HG03432 (cell line): ENCODE measurements around the gene GRID1.

Source experiments
- ATAC-seq: cut with Tn5 transposase; IDR thresholded peaks from one replicate; pipeline ENCODE4 v1.9.1; 2021; ENCODE audit warnings: mild to moderate bottlenecking, moderate library complexity; ENCODE audit not compliant: unreplicated experiment

Gene GRID1

GRCh38 chr10:85918371-85918770, 448.2 kb downstream of the GRID1 start:
- ATAC-seq: no peak

- no peak for ATAC-seq
Measured at GRCh38 chr10:85917601-85918000, 449.0 kb downstream of the GRID1 start.

- no peak for ATAC-seq
Measured at GRCh38 chr10:85916994-85917573, 449.5 kb downstream of the GRID1 start.

GRCh38 chr10:85916286-85916685, 450.3 kb downstream of the GRID1 start:
- no peak for ATAC-seq

- ATAC-seq: no peak
Measured at GRCh38 chr10:85915245-85915846, 451.2 kb downstream of the GRID1 start.

- ATAC-seq: no peak
Measured at GRCh38 chr10:85914720-85915119, 451.9 kb downstream of the GRID1 start.

GRCh38 chr10:85908462-85908861, 458.1 kb downstream of the GRID1 start:
- no peak for ATAC-seq

GRCh38 chr10:85902051-85902450, 464.5 kb downstream of the GRID1 start:
- no peak for ATAC-seq

GRCh38 chr10:85901599-85901998, 465.0 kb downstream of the GRID1 start:
- ATAC-seq: no peak

- no peak for ATAC-seq
Measured at GRCh38 chr10:85900487-85900886, 466.1 kb downstream of the GRID1 start.

- ATAC-seq: no peak
Measured at GRCh38 chr10:85900061-85900460, 466.5 kb downstream of the GRID1 start.

- ATAC-seq: no peak
Measured at GRCh38 chr10:85891472-85891871, 475.1 kb downstream of the GRID1 start.

- ATAC-seq: no peak
Measured at GRCh38 chr10:85888559-85888958, 478.0 kb downstream of the GRID1 start.

GRCh38 chr10:85888004-85888403, 478.6 kb downstream of the GRID1 start:
- no peak for ATAC-seq

GRCh38 chr10:85874208-85874607, 492.4 kb downstream of the GRID1 start:
- peak; percentile 47 for ATAC-seq

GRCh38 chr10:85873063-85873462, 493.5 kb downstream of the GRID1 start:
- ATAC-seq: no peak

- no peak for ATAC-seq
Measured at GRCh38 chr10:85868627-85869499, 497.7 kb downstream of the GRID1 start.

- ATAC-seq: peak; percentile 46
Measured at GRCh38 chr10:85864868-85865526, 501.6 kb downstream of the GRID1 start.

GRCh38 chr10:85864173-85864549, 502.4 kb downstream of the GRID1 start:
- ATAC-seq: no peak

- ATAC-seq: no peak
Measured at GRCh38 chr10:85863301-85864172, 503.1 kb downstream of the GRID1 start.

- no peak for ATAC-seq
Measured at GRCh38 chr10:85862771-85863170, 503.8 kb downstream of the GRID1 start.
